CD14-positive monocyte (primary cell): Measurements from ENCODE around the gene PIGM. TPM values are rescaled to one million over a fixed set of nuclear protein-coding genes. Genes with fewer than 3 reads are reported as not detected.
A peak's percentile ranks its signal among the peaks of the same experiment; 100 is the strongest.

ENCODE experiments used
- DNase-seq, 3 donors: peaks; one replicate each; pipeline ENCODE4 v3.0.0-alpha.2; 2011 to 2022
- H2AFZ ChIP-seq: 2 replicates; pipeline ENCODE4 v1.6.0; 2012; ENCODE audit warnings: mild to moderate bottlenecking, low read depth, low read length, inconsistent platforms; ENCODE audit not compliant: insufficient read depth, poor library complexity, severe bottlenecking
- H3K27ac ChIP-seq, 2 donors: 1 replicate in 1 of 2; 2 replicates in 1 of 2; pipeline ENCODE4 v1.5.1; 2012 to 2013; ENCODE audit warnings: low read length in 2 of 2, control low read depth in 1 of 2, inconsistent platforms in 1 of 2, low read depth in 1 of 2, mild to moderate bottlenecking in 1 of 2
- H3K27me3 ChIP-seq, 2 donors: one replicate each; pipeline versions ENCODE4 v1.6.0 to v1.6.1; 2011 to 2013; ENCODE audit warnings: low read length in 2 of 2; ENCODE audit not compliant: control insufficient read depth in 2 of 2, insufficient read depth in 2 of 2
- H3K36me3 ChIP-seq, 2 donors: replicated peaks in 1 of 2; 1 replicate in 1 of 2; 2 replicates in 1 of 2; pipeline versions ENCODE4 v1.5.1 to v1.6.1; 2012 to 2013; ENCODE audit warnings: low read length in 2 of 2, control low read depth in 1 of 2, inconsistent platforms in 1 of 2, mild to moderate bottlenecking in 1 of 2; ENCODE audit not compliant: insufficient read depth in 2 of 2, control insufficient read depth in 1 of 2
- H3K4me1 ChIP-seq, 2 donors: 1 replicate in 1 of 2; 2 replicates in 1 of 2; pipeline versions ENCODE4 v1.5.1 to v1.6.1; 2012 to 2013; ENCODE audit warnings: low read length in 2 of 2, control low read depth in 1 of 2, inconsistent platforms in 1 of 2, mild to moderate bottlenecking in 1 of 2, moderate library complexity in 1 of 2; ENCODE audit not compliant: insufficient read depth in 2 of 2, control insufficient read depth in 1 of 2
- H3K4me2 ChIP-seq: replicated peaks from 2 replicates; pipeline ENCODE3; 2012; ENCODE audit warnings: low read length, moderate library complexity, mild to moderate bottlenecking; ENCODE audit not compliant: poor library complexity, severe bottlenecking; ENCODE audit errors: extremely low read depth
- H3K4me3 ChIP-seq, 3 experiments: fragments of 200-600 bp in 1 of 3; sonication (generic) in 1 of 3; replicated peaks in 1 of 3; 1 replicate in 2 of 3; 2 replicates in 1 of 3; pipeline ENCODE4 v1.5.1; 2011 to 2013; ENCODE audit warnings: low read length in 3 of 3, mild to moderate bottlenecking in 3 of 3, control low read depth in 2 of 3, low read depth in 2 of 3, inconsistent platforms in 1 of 3, moderate library complexity in 1 of 3
- H3K79me2 ChIP-seq: 2 replicates; pipeline ENCODE4 v1.6.0; 2012; ENCODE audit warnings: mild to moderate bottlenecking, control low read depth, inconsistent platforms, low read length, moderate library complexity; ENCODE audit not compliant: insufficient read depth
- H3K9ac ChIP-seq: 2 replicates; pipeline ENCODE4 v1.6.0; 2017; ENCODE audit warnings: low read length, mild to moderate bottlenecking; ENCODE audit not compliant: insufficient read depth, poor library complexity, severe bottlenecking
- H3K9me3 ChIP-seq, 2 donors: replicated peaks in 1 of 2; 1 replicate in 1 of 2; 2 replicates in 1 of 2; pipeline versions ENCODE4 v1.5.1 to v1.6.1; 2012 to 2013; ENCODE audit warnings: low read length in 2 of 2, control low read depth in 1 of 2; ENCODE audit not compliant: control insufficient read depth in 1 of 2, insufficient read depth in 1 of 2
- H4K20me1 ChIP-seq: 2 replicates; pipeline ENCODE4 v1.6.0; 2012; ENCODE audit warnings: mild to moderate bottlenecking, low read length, control low read depth, moderate library complexity; ENCODE audit not compliant: insufficient read depth
- H3K27ac Mint-ChIP-seq, 7 donors: one replicate each; pipeline ENCODE4 v1.8.0; 2020; ENCODE audit warnings: mild to moderate bottlenecking in 7 of 7, mixed read lengths in 7 of 7, moderate library complexity in 6 of 7, inconsistent platforms in 2 of 7
- H3K27me3 Mint-ChIP-seq, 3 donors: one replicate each; pipeline ENCODE4 v1.8.0; 2021 to 2022; ENCODE audit warnings: low read depth in 3 of 3, mild to moderate bottlenecking in 3 of 3, mixed read lengths in 3 of 3, moderate library complexity in 3 of 3, inconsistent platforms in 1 of 3
- H3K36me3 Mint-ChIP-seq, 2 donors: one replicate each; pipeline ENCODE4 v1.8.0; 2020; ENCODE audit warnings: mixed read lengths in 2 of 2, inconsistent platforms in 1 of 2, mild to moderate bottlenecking in 1 of 2
- H3K4me1 Mint-ChIP-seq: one replicate; pipeline ENCODE4 v1.8.0; 2020; ENCODE audit warnings: mild to moderate bottlenecking, mixed read lengths
- H3K4me3 Mint-ChIP-seq, 2 donors: one replicate each; pipeline ENCODE4 v1.8.0; 2020; ENCODE audit warnings: mild to moderate bottlenecking in 2 of 2, mixed read lengths in 2 of 2, moderate library complexity in 1 of 2
- H3K9me3 Mint-ChIP-seq, 7 donors: one replicate each; pipeline ENCODE4 v1.8.0; 2020 to 2022; ENCODE audit warnings: mixed read lengths in 7 of 7, mild to moderate bottlenecking in 6 of 7, moderate library complexity in 6 of 7, inconsistent platforms in 2 of 7
- CTCF ChIP-seq: fragments of 200-600 bp; IDR thresholded peaks from one replicate; pipeline ENCODE4 v1.8.0; 2022; ENCODE audit warnings: antibody characterized with exemption, mild to moderate bottlenecking
- WGBS: methylation state at CpG from one replicate; pipeline ENCODE4 v1.1.5; 2013; ENCODE audit warnings: missing lambda C conversion rate; ENCODE audit not compliant: insufficient coverage; 5-methylcytosine and 5-hydroxymethylcytosine counted together
- intact Hi-C, 2 donors: fragments of 100-400 bp; cut with micrococcal nuclease; formaldehyde crosslinking; loops; one replicate each; pipeline versions ENCODE4 v1.15.0 to v1.15.1; 2023
- polyA plus RNA-seq, 3 donors: library from polyadenylated mRNA; depleted of rRNA in 1 of 3; unstranded in 2 of 3; stranded (reverse) in 1 of 3; fragments of 300-500 nt in 2 of 3; fragments of >200 nt in 1 of 3; fragmentation: Illumina TruSeq in 2 of 3; gene quantifications; 1 replicate in 2 of 3; 2 replicates in 1 of 3; pipeline ENCODE4 v1.2.3, GENCODE V29; 2012 to 2021

PIGM gene
- polyA plus RNA-seq, 3 donors, result 3.7 to 4.2 (median 4.0) TPM

GRCh38 chr1:159993911-159994310 lies 37.9 kb downstream of the PIGM start:
- Histone ChIP-seq H3K36me3 (no peaks in the 10 kb centered on the region), H3K4me2 (no peak overlapping the region), H3K79me2 (no peaks in the 10 kb centered on the region), H2AFZ (no peak overlapping the region), H3K9me3 (no peaks in the 10 kb centered on the region), H3K27ac (no peak overlapping the region), H3K27me3 (peaks cover 0 to 3% of the 10 kb centered on the region in 2 donors), H3K4me3 (no peak overlapping the region), H3K4me1 (peaks cover 9 to 14% of the 10 kb centered on the region in 2 donors), H3K9ac (no peak overlapping the region), H4K20me1 (no peaks in the 10 kb centered on the region)
- WGBS, result 100% methylated on average over 1 of the region's 2 CpGs
- Mint-ChIP-seq H3K9me3 (peaks cover 0 to 1% (median 0%) of the 10 kb centered on the region in 7 donors), H3K27ac (no peak overlapping the region), H3K27me3 (peaks cover 0 to 10% (median 2%) of the 10 kb centered on the region in 3 donors), H3K4me1 (peaks cover 15% of the 10 kb centered on the region), H3K4me3 (no peak overlapping the region), H3K36me3 (no peaks in the 10 kb centered on the region)
- intact Hi-C loops, result no loop called here
- no peak for DNase-seq
- TF ChIP-seq CTCF, result no peak

- Histone ChIP-seq H3K9me3 (no peaks in the 10 kb centered on the region), H3K4me3 (no peak overlapping the region), H3K79me2 (no peaks in the 10 kb centered on the region), H3K27ac (no peak overlapping the region), H3K36me3 (no peaks in the 10 kb centered on the region), H3K4me1 (peaks cover 9 to 14% of the 10 kb centered on the region in 2 donors), H3K4me2 (no peak overlapping the region), H4K20me1 (no peaks in the 10 kb centered on the region), H3K27me3 (no peaks in the 10 kb centered on the region), H2AFZ (no peak overlapping the region), H3K9ac (no peak overlapping the region)
- Mint-ChIP-seq H3K4me3 (no peak overlapping the region), H3K27ac (peak overlapping the region in 1 of 7 donors; percentile 25), H3K9me3 (peaks cover 0 to 1% (median 0%) of the 10 kb centered on the region in 7 donors), H3K4me1 (peaks cover 15% of the 10 kb centered on the region), H3K27me3 (peaks cover 0 to 6% (median 2%) of the 10 kb centered on the region in 3 donors), H3K36me3 (no peaks in the 10 kb centered on the region)
- DNase-seq, result no peak
- no peak for TF ChIP-seq CTCF
- no CpG with 5 or more reads among the region's 1 CpG for WGBS
- intact Hi-C loops, result no loop called here
Observed at GRCh38 chr1:159992161-159992560, 39.6 kb downstream of the PIGM start.
